NB4 (cell line): ENCODE measurements around the gene ATP6V1F.

Experiments
- POLR2A ChIP-seq: IDR thresholded peaks from 2 replicates; pipeline ENCODE4 v1.6.1; 2011; ENCODE audit warnings: mild to moderate bottlenecking; ENCODE audit not compliant: insufficient read length; ENCODE audit errors: extremely low read depth
- TF ChIP-seq, protein P1 (sequence below): IDR thresholded peaks from one replicate; pipeline ENCODE4 v1.5.1; 2012; ENCODE audit warnings: low read depth, low read length

DNA sequence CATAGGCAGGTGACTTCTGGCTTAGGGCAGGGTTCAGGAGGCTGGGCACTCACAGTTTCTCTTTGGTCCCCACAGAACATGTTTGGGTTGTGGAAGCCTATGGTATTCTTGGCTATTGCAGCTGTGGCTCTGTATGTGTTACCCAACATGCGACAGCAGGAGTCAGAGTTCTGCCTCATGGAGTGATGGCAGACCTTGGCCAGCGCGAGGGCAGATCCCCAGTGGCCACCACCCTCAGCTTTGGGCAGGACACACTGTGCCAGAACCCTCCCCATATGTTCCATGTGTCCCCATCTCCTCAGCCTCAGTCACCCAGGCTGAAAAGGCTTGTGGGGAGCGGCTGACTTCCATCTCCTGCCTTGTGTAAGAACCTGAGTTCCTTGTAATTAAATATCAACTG lies 40.9 kb upstream of the ATP6V1F start:
- TF ChIP-seq, protein P1, sequence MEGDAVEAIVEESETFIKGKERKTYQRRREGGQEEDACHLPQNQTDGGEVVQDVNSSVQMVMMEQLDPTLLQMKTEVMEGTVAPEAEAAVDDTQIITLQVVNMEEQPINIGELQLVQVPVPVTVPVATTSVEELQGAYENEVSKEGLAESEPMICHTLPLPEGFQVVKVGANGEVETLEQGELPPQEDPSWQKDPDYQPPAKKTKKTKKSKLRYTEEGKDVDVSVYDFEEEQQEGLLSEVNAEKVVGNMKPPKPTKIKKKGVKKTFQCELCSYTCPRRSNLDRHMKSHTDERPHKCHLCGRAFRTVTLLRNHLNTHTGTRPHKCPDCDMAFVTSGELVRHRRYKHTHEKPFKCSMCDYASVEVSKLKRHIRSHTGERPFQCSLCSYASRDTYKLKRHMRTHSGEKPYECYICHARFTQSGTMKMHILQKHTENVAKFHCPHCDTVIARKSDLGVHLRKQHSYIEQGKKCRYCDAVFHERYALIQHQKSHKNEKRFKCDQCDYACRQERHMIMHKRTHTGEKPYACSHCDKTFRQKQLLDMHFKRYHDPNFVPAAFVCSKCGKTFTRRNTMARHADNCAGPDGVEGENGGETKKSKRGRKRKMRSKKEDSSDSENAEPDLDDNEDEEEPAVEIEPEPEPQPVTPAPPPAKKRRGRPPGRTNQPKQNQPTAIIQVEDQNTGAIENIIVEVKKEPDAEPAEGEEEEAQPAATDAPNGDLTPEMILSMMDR, result no peak
- no peak for TF ChIP-seq POLR2A
